ENCODE data around the gene NOP14. TPM values are rescaled to one million over a fixed set of nuclear protein-coding genes. Genes with fewer than 3 reads are reported as not detected.
"Not testable (repeated sequence)": the region's sequence is repeated elsewhere in the genome, so short reads cannot be mapped to it uniquely, and the experiment has no call there.

Gene NOP14
- total and polyA plus RNA-seq, 8 donors, result 11.7 to 68.7 (median 18.1) TPM

DNA sequence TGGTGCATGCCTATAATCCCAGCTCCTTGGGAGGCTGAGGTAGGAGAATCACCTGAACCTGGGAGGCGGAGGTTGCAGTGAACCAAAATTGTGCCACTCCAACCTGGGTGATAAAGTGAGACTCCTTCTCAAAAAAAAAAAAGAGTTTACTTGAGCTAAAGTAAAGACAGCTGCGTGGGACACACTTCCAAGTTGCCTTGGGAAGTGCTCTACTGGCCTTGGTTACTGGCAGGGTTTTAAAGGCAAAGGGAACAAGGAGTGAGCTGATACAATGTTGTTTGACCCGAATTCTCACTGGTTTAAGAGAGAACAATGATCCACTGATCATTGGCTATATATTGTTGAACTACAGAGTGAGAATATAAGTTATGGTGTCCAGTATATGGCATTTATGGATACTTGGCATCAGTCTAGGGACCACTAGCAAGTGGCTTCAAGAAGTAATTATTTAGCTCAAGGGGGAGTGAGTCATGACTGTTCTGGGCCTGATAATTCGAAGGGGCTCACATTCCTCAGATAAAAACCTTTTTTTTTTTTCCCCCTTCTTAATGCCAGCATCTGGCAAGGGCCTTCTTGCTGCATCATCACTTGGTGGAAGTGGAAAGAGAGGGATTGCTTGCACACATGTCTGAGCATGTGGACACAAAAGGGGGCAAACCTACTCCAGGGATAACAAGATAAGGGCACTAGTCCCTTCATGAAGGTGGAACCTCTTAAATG lies 32.5 kb upstream of the NOP14 start:
- DNase-seq, result no peak
- no peaks in the 10 kb centered on the region for H3K4me1 ChIP-seq
- intact Hi-C loops (cut with DNase I; ENCODE audit: low total_unique reads), result no loop called here
- TF ChIP-seq POLR2AphosphoS5 (IDR thresholded peaks at IDR 0.05) (no peak), POLR2A (IDR thresholded peaks at IDR 0.05) (no peak), EP300 (IDR thresholded peaks at IDR 0.05) (no peak)
- TF ChIP-seq, protein P1, sequence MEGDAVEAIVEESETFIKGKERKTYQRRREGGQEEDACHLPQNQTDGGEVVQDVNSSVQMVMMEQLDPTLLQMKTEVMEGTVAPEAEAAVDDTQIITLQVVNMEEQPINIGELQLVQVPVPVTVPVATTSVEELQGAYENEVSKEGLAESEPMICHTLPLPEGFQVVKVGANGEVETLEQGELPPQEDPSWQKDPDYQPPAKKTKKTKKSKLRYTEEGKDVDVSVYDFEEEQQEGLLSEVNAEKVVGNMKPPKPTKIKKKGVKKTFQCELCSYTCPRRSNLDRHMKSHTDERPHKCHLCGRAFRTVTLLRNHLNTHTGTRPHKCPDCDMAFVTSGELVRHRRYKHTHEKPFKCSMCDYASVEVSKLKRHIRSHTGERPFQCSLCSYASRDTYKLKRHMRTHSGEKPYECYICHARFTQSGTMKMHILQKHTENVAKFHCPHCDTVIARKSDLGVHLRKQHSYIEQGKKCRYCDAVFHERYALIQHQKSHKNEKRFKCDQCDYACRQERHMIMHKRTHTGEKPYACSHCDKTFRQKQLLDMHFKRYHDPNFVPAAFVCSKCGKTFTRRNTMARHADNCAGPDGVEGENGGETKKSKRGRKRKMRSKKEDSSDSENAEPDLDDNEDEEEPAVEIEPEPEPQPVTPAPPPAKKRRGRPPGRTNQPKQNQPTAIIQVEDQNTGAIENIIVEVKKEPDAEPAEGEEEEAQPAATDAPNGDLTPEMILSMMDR (IDR thresholded peaks at IDR 0.05), result no peak
- H3K27me3 ChIP-seq, result no peaks in the 10 kb centered on the region
- H3K36me3 ChIP-seq, result no peaks in the 10 kb centered on the region
- no peak overlapping the region for H3K4me3 ChIP-seq
- 53 to 76% (median 62%) methylated on average over 4 of the region's 4 CpGs for WGBS, 5 donors
- H3K27ac ChIP-seq, result no peak overlapping the region
- no peaks in the 10 kb centered on the region for H3K9me3 ChIP-seq

DNA sequence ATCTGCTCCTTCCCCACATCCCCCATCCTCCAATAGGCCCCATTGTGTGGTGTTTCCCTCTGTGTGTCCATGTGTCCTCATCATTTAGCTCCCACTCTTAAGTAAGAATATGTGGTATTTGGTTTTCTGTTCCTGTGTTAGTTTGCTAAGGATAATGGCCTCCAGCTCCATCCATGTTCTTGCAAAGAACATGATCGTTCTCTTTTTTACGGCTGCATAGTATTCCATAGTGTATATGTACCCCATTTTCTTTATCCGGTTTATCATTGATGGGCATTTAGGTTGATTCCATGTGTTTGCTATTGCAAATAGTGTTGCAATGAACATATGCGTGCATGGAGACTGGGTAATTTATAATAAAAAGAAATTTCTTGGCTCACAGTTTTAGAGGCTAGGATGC lies 31.7 kb upstream of the NOP14 start:
- Histone ChIP-seq H3K27me3 (no peaks in the 10 kb centered on the region), H3K4me3 (no peak overlapping the region), H3K36me3 (no peaks in the 10 kb centered on the region), H3K4me1 (no peaks in the 10 kb centered on the region), H3K27ac (no peak overlapping the region), H3K9me3 (no peaks in the 10 kb centered on the region)
- intact Hi-C loops (cut with DNase I; ENCODE audit: low total_unique reads), result no loop called here
- TF ChIP-seq POLR2AphosphoS5 (IDR thresholded peaks at IDR 0.05), result no peak
- no peak for TF ChIP-seq EP300 (IDR thresholded peaks at IDR 0.05)
- TF ChIP-seq, protein P1 (IDR thresholded peaks at IDR 0.05), result no peak
- TF ChIP-seq POLR2A (IDR thresholded peaks at IDR 0.05), result no peak
- DNase-seq, result no peak
- 97 to 99% (median 98%) methylated on average over 4 of the region's 4 CpGs for WGBS, 5 donors

DNA sequence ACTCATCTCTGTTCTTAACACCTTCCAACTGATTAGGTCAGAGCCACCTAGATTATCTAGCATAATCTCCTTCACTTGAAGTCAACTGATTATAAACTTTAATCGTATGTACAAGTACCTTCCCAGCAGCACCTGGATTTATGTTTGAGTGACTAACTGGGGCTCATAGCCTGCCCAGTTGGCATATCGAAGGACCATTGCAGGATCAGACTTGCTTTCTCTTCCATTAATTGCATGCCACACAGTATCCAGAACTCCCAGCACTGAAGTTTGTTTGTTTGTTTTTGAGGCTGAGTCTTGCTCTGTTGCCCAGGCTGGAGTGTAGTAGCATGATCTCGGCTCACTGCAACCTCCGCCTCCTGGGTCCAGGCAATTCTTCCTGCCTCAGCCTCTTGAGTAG lies 28.0 kb upstream of the NOP14 start:
- Histone ChIP-seq H3K4me3 (no peak overlapping the region), H3K36me3 (no peaks in the 10 kb centered on the region)
- WGBS, 5 donors, result 82 to 95% (median 90%) methylated on average over 4 of the region's 4 CpGs

DNA sequence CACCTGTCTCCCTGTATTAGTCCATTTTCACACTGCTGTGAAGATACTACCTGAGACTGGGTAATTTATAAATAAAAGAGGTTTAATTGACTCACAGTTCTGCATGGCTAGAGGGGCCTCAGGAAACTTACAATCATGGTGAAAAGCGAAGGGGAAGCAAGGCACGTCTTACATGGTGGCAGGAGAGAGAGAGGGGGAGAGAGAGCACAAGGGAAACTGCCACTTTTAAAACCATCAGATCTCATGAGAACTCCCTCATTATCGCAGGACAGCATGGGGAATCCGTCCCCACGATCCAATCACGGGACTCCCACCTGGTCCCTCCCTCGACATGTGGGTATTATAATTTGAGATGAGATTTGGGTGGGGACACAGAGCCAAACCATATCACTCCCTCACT lies 20.5 kb upstream of the NOP14 start:
- H3K36me3 ChIP-seq; H3K4me1 ChIP-seq; H3K27me3 ChIP-seq; H3K4me3 ChIP-seq; H3K27ac ChIP-seq; intact Hi-C loops (cut with DNase I; ENCODE audit: low total_unique reads); DNase-seq: not testable (repeated sequence)
- peaks cover 0 to 15% (median 10%) of the 10 kb centered on the region in 4 donors for H3K9me3 ChIP-seq
- WGBS, 5 donors, result 87 to 91% (median 89%) methylated on average over 7 of the region's 7 CpGs

More for the DNA sequence above, 28.0 kb upstream of the NOP14 start:
- intact Hi-C loops (cut with DNase I; ENCODE audit: low total_unique reads), result no loop called here
- Histone ChIP-seq H3K27me3 (no peaks in the 10 kb centered on the region), H3K9me3 (no peaks in the 10 kb centered on the region), H3K4me1 (no peaks in the 10 kb centered on the region), H3K27ac (no peak overlapping the region)
- DNase-seq, result no peak
- no peak for TF ChIP-seq EP300 (IDR thresholded peaks at IDR 0.05)
- no peak for TF ChIP-seq POLR2AphosphoS5 (IDR thresholded peaks at IDR 0.05)
- TF ChIP-seq, protein P1 (IDR thresholded peaks at IDR 0.05), result no peak

DNA sequence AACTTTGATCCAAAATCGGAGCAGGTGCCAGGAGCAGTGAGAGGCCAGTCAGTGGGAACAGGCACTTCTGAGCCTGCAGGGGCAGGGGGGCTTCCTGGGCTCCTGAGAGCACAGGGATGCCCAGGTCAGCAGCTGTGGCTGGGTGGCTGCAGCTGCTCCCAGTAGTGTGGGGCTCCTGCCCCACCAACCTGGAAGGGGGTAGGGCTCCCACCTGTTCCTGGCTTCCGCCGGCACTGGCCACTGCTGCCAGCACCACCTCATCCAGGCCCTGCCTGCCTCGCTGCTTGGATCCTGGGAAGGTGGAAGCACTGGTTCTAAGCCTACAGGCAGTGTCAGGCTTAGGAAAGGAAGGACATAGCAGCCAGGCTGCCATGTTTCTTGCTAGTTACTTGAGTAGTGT lies 18.8 kb upstream of the NOP14 start:
- no peak overlapping the region for H3K4me3 ChIP-seq
- no peaks in the 10 kb centered on the region for H3K27me3 ChIP-seq
- H3K27ac ChIP-seq, result no peak overlapping the region
- 83 to 93% (median 85%) methylated on average over 4 of the region's 4 CpGs for WGBS, 5 donors
- H3K4me1 ChIP-seq, result no peaks in the 10 kb centered on the region
- TF ChIP-seq EP300 (IDR thresholded peaks at IDR 0.05), result no peak
- no peak for DNase-seq
- H3K9me3 ChIP-seq, result peaks cover 0 to 15% (median 10%) of the 10 kb centered on the region in 4 donors
- intact Hi-C loops (cut with DNase I; ENCODE audit: low total_unique reads), result no loop called here
- H3K36me3 ChIP-seq, result no peaks in the 10 kb centered on the region

All from stomach (tissue), 9 donors.